ENCODE results near the gene BAD. TPM values are rescaled to one million over a fixed set of nuclear protein-coding genes. Genes with fewer than 3 reads are reported as not detected.

Gene BAD
- total RNA-seq, 1 experiment from 2014 or later = 154 TPM

DNA sequence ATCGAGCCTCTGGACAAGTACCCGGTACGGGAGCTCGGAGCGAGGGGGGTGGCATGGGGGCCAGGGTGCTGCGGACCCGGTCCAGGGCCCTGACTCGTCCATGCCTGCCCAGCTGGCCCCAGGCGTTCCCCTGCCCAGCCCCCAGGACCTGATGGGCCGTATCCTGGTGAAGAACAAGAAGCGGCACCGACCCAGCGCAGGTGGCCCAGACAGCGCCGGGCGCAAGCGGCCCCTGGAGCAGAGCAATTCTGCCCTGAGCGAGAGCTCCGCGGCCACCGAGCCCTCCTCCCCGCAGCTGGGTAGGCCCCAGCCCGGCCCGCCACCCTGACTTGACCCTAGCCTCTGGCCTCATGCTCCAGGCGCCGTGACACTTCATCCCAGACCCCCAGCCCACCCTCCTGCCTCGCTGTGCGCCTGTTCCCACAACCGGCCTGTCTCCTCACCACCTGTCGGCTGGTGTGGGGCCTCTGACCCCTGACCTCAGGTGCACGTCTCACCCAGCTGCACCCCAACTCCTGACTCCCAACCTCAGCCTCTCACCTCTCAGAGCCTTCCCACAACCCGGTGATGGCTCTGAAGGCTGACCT is 25.4 kb downstream of the BAD start:
- DNase-seq (ENCODE audit: low read depth in 1 of 2, low spot score in 2 of 2) = no peak
- Histone ChIP-seq H3K36me3 (peaks cover 97% of the 10 kb centered on the region), H3K27ac (no peak overlapping the region), H3K4me1 (replicated peaks) (peaks cover 19% of the 10 kb centered on the region), H3K4me3 (no peak overlapping the region), H3K9me3 (replicated peaks) (no peaks in the 10 kb centered on the region), H3K27me3 (replicated peaks) (no peaks in the 10 kb centered on the region)

DNA sequence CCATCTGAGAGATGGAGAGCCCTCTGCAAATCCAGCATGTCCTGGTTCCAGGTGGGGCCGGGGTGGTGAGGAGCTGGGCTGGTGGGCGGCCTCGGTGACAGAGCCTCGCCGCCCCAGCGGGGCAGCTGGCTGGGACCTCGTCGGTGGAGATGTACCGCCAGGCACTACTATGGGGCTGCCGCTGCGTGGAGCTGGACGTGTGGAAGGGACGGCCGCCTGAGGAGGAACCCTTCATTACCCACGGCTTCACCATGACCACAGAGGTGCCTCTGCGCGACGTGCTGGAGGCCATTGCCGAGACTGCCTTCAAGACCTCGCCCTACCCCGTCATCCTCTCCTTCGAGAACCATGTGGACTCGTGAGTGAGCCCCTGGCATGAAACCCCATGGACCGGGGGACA is 26.1 kb downstream of the BAD start:
- no peak overlapping the region for H3K4me3 ChIP-seq
- H3K27me3 ChIP-seq (replicated peaks) = no peaks in the 10 kb centered on the region
- peaks cover 16% of the 10 kb centered on the region for H3K4me1 ChIP-seq (replicated peaks)
- DNase-seq (ENCODE audit: low read depth in 1 of 2, low spot score in 2 of 2) = no peak
- peaks cover 90% of the 10 kb centered on the region for H3K36me3 ChIP-seq
- no peak overlapping the region for H3K27ac ChIP-seq
- no peaks in the 10 kb centered on the region for H3K9me3 ChIP-seq (replicated peaks)

DNA sequence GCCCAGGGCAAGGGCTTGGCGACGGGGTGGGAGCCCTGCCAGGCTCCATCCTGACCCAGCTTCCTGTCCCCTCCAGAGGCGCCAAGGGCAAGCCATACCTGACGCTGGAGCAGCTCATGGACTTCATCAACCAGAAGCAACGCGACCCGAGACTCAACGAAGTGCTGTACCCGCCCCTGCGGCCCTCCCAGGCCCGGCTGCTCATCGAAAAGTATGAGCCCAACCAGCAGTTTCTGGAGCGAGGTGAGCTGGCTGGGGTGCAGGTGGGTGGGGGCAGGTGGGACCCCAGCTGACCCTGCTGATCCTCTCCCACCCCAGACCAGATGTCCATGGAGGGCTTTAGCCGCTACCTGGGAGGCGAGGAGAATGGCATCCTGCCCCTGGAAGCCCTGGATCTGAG is 28.2 kb downstream of the BAD start:
- Histone ChIP-seq H3K27me3 (replicated peaks) (no peaks in the 10 kb centered on the region), H3K4me3 (no peak overlapping the region), H3K4me1 (replicated peaks) (peaks cover 18% of the 10 kb centered on the region), H3K36me3 (peaks cover 77% of the 10 kb centered on the region), H3K9me3 (replicated peaks) (peaks cover 3% of the 10 kb centered on the region; the same call in 1 of the 2 replicates), H3K27ac (no peak overlapping the region)
- no peak for DNase-seq (ENCODE audit: low read depth in 1 of 2, low spot score in 2 of 2)

DNA sequence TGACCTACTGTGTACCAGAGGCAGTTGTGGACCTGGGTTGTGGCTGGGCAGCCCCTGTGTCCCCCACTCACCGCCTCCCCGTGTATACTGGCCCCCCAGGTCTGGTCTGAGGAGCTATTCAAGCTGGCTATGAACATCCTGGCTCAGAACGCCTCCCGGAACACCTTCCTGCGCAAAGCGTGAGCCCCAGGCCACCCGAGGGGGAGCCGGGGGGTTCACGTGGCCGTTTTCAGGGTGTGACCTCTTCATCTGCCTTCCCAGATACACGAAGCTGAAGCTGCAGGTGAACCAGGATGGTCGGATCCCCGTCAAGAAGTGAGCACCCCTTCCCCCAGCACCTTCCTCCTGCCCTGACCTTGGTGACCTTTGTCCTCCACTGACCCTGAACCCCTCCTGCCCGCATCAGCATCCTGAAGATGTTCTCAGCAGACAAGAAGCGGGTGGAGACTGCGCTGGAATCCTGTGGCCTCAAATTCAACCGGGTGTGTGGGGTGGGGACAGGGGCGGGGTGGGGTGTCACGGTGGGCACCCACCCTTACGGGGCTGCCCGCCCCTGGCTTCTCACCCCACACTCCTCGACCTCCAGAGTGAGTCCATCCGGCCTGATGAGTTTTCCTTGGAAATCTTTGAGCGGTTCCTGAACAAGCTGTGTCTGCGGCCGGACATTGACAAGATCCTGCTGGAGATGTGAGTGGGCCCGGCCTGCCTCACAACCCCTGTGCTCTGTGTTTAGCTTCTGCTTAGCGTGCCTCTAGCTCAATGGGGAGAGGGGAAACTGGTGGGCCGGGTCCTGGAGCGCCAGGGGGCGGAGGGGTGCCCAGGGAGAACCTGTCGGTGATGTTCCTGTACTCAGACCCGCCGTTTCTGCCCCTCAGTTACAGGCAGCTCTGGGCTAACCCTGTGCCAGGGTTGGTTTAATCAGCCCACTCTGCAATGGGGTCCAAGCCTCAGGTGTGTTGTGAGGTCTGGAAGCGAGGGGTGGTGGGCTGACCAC is 29.0 kb downstream of the BAD start:
- Histone ChIP-seq H3K27ac (no peak overlapping the region), H3K36me3 (peaks cover 70% of the 10 kb centered on the region), H3K27me3 (replicated peaks) (no peaks in the 10 kb centered on the region), H3K4me3 (no peak overlapping the region), H3K9me3 (replicated peaks) (peaks cover 3% of the 10 kb centered on the region; the same call in 1 of the 2 replicates), H3K4me1 (replicated peaks) (peaks cover 25% of the 10 kb centered on the region)
- no peak for DNase-seq (ENCODE audit: low read depth in 1 of 2, low spot score in 2 of 2)

DNA sequence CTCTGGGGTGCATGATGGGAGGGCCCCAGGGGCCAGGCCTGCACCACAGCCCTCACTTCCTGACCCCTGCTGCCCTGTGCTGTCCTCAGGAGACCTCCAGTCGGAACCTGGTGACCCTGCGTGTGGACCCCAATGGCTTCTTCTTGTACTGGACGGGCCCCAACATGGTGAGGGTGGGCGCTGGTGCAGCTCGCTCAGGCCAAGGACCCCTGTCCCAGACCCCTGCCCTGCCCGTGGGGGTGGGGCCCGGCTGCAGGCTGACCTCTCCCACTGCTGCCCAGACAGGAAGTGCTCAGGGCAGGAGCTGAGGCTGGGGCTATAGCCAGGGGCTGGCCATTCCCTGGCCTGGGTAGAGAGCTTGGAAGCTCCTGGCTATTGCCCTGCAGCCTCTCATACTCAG is 30.1 kb downstream of the BAD start:
- peaks cover 3% of the 10 kb centered on the region; the same call in 1 of the 2 replicates for H3K9me3 ChIP-seq (replicated peaks)
- peaks cover 59% of the 10 kb centered on the region for H3K36me3 ChIP-seq
- no peaks in the 10 kb centered on the region for H3K27me3 ChIP-seq (replicated peaks)
- H3K4me1 ChIP-seq (replicated peaks) = peaks cover 25% of the 10 kb centered on the region
- no peak overlapping the region for H3K4me3 ChIP-seq
- no peak overlapping the region for H3K27ac ChIP-seq
- no peak for DNase-seq (ENCODE audit: low read depth in 1 of 2, low spot score in 2 of 2)

DNA sequence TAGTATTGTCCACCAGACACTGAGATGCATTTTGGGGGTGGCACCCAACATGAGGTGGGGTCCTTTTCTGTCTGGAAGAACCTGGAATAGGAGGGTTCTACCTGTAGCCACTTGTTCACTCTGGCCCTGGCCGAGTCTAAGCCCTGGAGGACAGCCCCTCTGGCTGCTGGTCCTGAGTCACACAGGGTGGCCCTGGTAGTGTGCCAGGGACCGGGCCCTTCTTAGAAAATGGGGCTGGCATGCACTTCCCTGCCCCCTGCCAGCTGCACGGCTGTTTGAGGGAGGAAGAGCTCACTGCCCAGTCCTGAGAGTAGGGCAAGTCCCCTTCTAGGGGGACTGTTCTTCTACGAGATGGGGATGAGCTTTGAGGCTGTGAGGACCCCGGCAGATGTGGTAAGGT is 31.0 kb downstream of the BAD start:
- DNase-seq (ENCODE audit: low read depth in 1 of 2, low spot score in 2 of 2) = no peak
- Histone ChIP-seq H3K27me3 (replicated peaks) (no peaks in the 10 kb centered on the region), H3K36me3 (peaks cover 51% of the 10 kb centered on the region), H3K9me3 (replicated peaks) (peaks cover 3% of the 10 kb centered on the region; the same call in 1 of the 2 replicates), H3K27ac (no peak overlapping the region), H3K4me1 (replicated peaks) (peaks cover 25% of the 10 kb centered on the region), H3K4me3 (no peak overlapping the region)

DNA sequence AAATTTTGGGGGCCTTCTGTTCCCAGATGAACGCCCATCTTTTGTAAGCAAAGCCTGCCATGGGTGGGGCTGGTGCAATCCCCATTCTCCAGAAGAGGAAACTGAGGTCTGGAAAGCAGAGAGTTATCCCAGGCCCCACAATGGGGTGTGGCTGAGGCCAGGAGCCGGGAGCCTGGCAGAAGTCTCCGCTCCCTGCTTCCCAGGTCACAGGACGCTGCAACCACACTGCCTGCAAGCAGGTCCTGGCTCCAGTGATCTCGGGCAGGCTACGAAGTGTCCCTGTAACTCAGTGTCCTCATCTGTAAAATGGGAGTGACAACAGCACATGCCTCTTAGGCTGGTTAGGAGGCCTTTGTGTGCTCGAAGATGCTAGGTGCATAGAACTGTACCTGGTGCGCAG is 31.4 kb downstream of the BAD start:
- no peak overlapping the region for H3K27ac ChIP-seq
- H3K4me1 ChIP-seq (replicated peaks) = peaks cover 25% of the 10 kb centered on the region
- peaks cover 3% of the 10 kb centered on the region; the same call in 1 of the 2 replicates for H3K9me3 ChIP-seq (replicated peaks)
- no peak overlapping the region; the same call in 1 of the 2 replicates for H3K4me3 ChIP-seq
- peaks cover 46% of the 10 kb centered on the region for H3K36me3 ChIP-seq
- H3K27me3 ChIP-seq (replicated peaks) = no peaks in the 10 kb centered on the region
- no peak for DNase-seq (ENCODE audit: low read depth in 1 of 2, low spot score in 2 of 2)

DNA sequence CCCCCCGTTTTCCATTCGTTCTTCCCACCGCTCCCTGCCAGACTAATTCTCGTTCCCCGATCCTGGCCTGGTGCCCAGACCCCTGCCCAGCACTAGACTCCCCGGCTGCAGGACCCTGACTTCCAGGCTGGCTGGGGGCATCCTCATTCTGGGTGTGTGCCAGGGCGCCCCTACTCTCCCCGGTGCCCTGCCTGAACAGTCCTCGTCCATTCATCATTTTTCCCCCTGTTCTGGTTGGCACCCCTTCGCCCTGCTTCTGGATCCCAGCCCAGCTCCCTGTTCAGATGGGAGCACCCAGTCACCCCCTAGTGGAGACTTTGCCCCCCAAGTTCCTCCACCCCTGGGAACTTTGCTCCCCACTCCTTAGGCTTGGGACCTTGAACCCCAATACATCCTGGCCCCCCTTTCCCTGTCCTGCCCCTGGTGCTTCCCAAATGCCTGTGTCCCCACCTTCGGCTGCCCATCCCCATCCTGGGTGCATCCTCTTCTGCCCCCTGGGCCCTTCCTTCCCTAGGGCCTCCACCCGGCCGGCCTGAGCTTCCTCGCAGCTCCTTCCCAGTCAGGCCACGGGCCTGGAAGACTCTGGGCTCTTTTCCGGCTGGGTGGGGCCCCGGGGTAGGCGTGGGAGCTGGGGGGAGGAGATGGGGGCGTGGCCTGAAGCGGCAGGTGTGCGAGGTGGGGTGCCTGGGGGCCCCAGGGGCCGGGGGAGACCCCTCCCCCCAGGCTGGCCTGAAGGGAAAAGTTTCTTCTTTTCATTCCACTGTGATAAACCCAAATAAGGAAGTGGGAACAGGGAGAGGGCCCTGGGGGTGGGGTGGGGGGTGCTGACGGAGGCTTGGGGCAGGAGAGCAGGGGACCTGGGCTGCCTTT is 32.2 kb downstream of the BAD start:
- Histone ChIP-seq H3K9me3 (replicated peaks) (peaks cover 3% of the 10 kb centered on the region; the same call in 1 of the 2 replicates), H3K36me3 (peaks cover 38% of the 10 kb centered on the region), H3K27ac (peak overlapping the region; percentile 37), H3K4me1 (replicated peaks) (peaks cover 34% of the 10 kb centered on the region), H3K4me3 (peak overlapping the region; percentile 95), H3K27me3 (replicated peaks) (no peaks in the 10 kb centered on the region)
- peak; percentile 57 to 74 for DNase-seq (ENCODE audit: low read depth in 1 of 2, low spot score in 2 of 2)

DNA sequence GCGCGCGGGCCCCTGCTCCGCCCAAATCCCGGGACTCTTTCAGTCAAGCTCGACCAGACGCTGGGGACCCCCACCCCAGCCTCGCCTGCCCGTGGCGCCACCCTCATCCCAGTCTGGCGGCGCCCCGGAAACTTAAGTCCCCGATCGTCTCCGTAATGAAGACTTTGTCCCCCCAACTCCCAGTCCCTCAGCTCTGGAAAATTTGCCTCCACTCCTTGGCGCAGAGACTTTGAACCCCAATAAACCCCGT is 32.8 kb downstream of the BAD start:
- Histone ChIP-seq H3K9me3 (replicated peaks) (peaks cover 3% of the 10 kb centered on the region; the same call in 1 of the 2 replicates), H3K27ac (peak overlapping the region; percentile 37), H3K27me3 (replicated peaks) (no peaks in the 10 kb centered on the region), H3K4me3 (peak overlapping the region; percentile 95), H3K4me1 (replicated peaks) (peaks cover 38% of the 10 kb centered on the region), H3K36me3 (peaks cover 34% of the 10 kb centered on the region)
- DNase-seq (ENCODE audit: low read depth in 1 of 2, low spot score in 2 of 2) = peak in 1 of 2 experiments; percentile 43

DNA sequence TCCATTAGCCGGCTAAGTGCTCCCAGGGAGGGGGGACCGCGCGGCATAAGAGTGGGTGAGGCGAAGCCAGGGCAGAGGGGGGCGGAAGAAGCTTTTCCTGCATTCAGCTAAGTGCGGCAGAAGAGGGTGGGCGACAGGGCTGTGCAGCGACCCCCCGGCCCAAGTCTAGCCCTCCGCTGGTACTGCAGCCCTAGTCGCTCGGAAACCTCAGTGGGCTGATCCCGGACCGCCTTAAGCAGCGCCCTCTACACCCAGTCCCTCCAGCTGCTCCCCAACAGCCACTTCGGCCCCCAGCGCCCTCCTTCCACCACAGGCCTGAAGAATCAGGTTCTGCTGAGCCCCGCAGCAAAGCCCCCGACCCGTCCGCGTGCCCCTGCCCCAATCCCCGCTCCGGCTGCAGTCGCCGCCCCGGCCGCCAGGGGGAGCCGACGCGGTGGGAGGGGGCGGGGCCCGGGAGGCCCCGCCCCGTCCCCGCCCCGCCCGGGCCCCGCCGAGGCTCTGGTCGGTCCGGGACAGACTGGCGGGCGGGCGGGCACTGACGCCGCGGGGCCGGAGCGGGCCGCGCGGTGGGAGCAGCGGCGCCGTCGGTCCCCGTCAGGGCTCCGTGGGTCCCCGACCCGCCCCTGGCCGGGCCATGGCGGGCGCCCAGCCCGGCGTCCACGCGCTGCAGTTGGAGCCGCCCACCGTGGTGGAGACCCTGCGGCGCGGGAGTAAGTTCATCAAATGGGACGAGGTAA is 33.3 kb downstream of the BAD start, which contains the start of gene PLCB3:
PLCB3 (plus strand) TSS at position 515 of the 737 bp plus-strand sequence; CDS start at position 635, 120 bp downstream.
- Histone ChIP-seq H3K27ac (peak within 1 kb of the TSS; percentile 37), H3K27me3 (replicated peaks) (no peaks in the 10 kb centered on the region)
- peak in 1 of 2 experiments; percentile 67 for DNase-seq (ENCODE audit: low read depth in 1 of 2, low spot score in 2 of 2)

DNA sequence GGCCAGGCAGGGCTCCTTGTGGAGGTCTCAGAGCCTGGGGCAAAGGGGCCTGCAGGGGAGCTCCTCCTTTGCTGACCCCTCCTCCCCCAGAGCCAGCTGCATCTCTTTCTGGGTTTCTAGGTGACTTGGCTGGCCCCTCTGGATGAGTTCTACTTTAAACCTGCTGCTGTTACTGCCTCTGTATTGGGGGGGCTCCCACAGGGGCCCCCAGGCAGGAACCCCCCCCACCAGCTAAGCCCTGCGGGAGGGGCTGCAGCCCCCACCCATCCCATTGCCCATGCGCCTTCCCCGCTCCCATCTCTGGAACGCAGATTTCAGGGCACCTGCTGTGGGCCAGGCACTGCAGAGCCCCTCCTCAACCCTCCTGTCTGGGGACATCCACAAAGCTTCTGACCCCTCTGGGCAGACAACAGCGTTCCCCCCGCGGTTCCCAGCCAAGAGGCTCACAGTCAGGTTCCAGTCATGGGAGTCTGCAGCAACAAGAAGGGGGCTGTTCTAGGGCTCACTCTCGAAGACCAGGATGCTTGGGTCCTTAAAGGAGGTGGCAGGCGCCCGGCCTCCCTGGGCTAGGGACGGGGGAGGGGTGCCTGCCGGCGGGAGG is 34.0 kb downstream of the BAD start:
- Histone ChIP-seq H3K9me3 (replicated peaks) (peaks cover 3% of the 10 kb centered on the region; the same call in 1 of the 2 replicates), H3K27ac (no peak overlapping the region), H3K36me3 (peaks cover 31% of the 10 kb centered on the region), H3K4me1 (replicated peaks) (peaks cover 46% of the 10 kb centered on the region), H3K4me3 (peak overlapping the region; percentile 95), H3K27me3 (replicated peaks) (no peaks in the 10 kb centered on the region)
- DNase-seq (ENCODE audit: low read depth in 1 of 2, low spot score in 2 of 2) = no peak

More for the DNA sequence above, 33.3 kb downstream of the BAD start, which contains the start of gene PLCB3:
- Histone ChIP-seq H3K9me3 (replicated peaks) (peaks cover 3% of the 10 kb centered on the region; the same call in 1 of the 2 replicates), H3K4me3 (peak within 1 kb of the TSS; percentile 95), H3K36me3 (peaks cover 31% of the 10 kb centered on the region), H3K4me1 (replicated peaks) (peaks cover 39% of the 10 kb centered on the region)

DNA sequence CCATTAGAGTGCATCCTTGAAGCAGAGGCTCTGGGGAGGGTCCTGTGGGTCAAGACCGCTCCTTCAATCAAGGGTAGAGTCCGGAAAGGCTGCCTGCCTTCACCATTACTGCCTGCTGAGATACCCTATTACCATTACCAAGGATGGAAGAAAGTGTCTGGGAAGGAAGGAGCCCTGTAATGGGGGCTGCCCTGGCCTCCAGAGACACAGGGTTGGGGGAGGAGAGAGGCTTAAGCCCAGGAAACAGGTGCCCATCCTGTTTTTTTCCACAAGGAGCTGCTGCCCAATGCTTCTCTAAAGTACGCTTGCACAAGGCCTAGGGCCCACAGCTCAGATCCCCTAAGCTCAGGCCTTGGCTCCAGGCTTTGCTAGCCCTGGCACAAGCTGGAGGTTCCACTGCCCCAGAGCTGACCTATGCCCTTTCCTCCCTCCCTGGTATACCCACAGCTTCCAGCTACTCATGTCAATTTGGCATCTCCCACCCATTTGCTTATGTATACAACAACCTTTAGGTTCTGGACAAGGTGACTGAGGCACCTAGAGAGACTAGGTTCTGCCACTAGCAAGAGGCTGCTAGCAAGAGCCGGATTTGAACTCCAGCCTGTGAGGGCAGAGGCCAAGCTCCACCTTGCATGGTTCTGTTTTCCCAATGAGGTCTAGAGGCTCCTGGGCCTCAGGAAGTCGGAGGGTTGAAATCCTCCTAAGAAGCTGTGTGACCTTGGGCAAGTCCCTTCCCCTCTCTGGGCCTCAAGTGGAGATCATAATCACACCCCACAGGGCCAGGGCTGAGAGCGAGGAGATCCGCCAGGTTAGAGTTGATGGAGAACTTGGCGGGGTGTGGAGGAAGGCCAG is 34.7 kb downstream of the BAD start:
- DNase-seq (ENCODE audit: low read depth in 1 of 2, low spot score in 2 of 2) = no peak
- peaks cover 3% of the 10 kb centered on the region; the same call in 1 of the 2 replicates for H3K9me3 ChIP-seq (replicated peaks)
- no peak overlapping the region for H3K4me3 ChIP-seq
- no peak overlapping the region for H3K27ac ChIP-seq
- H3K27me3 ChIP-seq (replicated peaks) = no peaks in the 10 kb centered on the region
- peaks cover 53% of the 10 kb centered on the region for H3K4me1 ChIP-seq (replicated peaks)
- peaks cover 31% of the 10 kb centered on the region for H3K36me3 ChIP-seq
